GM12872 (cell line): ENCODE results near the gene TRPT1.

Source experiments
- CTCF ChIP-seq: IDR thresholded peaks from 3 replicates; pipeline ENCODE4 v1.5.1; 2011; ENCODE audit warnings: low read depth, mild to moderate bottlenecking, low read length, moderate library complexity; ENCODE audit not compliant: insufficient read depth

Gene TRPT1

GRCh38 chr11:64230171-64230984 is 4.4 kb upstream of the TRPT1 start, which contains the start of gene DNAJC4:
Gene DNAJC4 (plus strand): TSS chr11:64230548. CDS start chr11:64230855, 307 bp downstream.
- TF ChIP-seq CTCF: no peak

GRCh38 chr11:64229744-64230170 is 3.8 kb upstream of the TRPT1 start:
- TF ChIP-seq CTCF: no peak

GRCh38 chr11:64229090-64229743 is 3.2 kb upstream of the TRPT1 start:
- TF ChIP-seq CTCF: no peak

- TF ChIP-seq CTCF: no peak
Observed at GRCh38 chr11:64227405-64227956, 1.5 kb upstream of the TRPT1 start.

GRCh38 chr11:64226507-64227051 is 593 bp upstream of the TRPT1 start:
- TF ChIP-seq CTCF: no peak

GRCh38 chr11:64224891-64225607 is 937 bp downstream of the TRPT1 start:
- no peak for TF ChIP-seq CTCF
